ENCODE measurements around the gene OS9.

- TF ChIP-seq SPI1 (IDR thresholded peaks at IDR 0.05; ENCODE audit: low read depth, low read length) = no peak
- TF ChIP-seq POLR2A (IDR thresholded peaks at IDR 0.05; ENCODE audit: low read depth, low read length) = no peak
Measured at GRCh38 chr12:57738661-57739237, 44.8 kb downstream of the OS9 start, which contains the start of gene AGAP2.

All from GM12891 (cell line).